Liver (tissue), 9 donors: ENCODE data around the gene TP53I13. TPM values are rescaled to one million over a fixed set of nuclear protein-coding genes. Genes with fewer than 3 reads are reported as not detected.

Experiments
- DNase-seq: peaks from one replicate; pipeline ENCODE4 v3.0.0-alpha.2; 2017; ENCODE audit warnings: low spot score
- H3K27ac ChIP-seq, 2 donors: one replicate each; pipeline ENCODE4 v1.7.0; 2013; ENCODE audit warnings: inconsistent platforms in 2 of 2, low read length in 2 of 2, control low read depth in 1 of 2, low read depth in 1 of 2, mild to moderate bottlenecking in 1 of 2
- H3K27me3 ChIP-seq, 4 donors: one replicate each; pipeline versions ENCODE4 v1.6.1 to v1.7.0; 2013; ENCODE audit warnings: low read length in 3 of 4, inconsistent platforms in 1 of 4, mild to moderate bottlenecking in 1 of 4, moderate library complexity in 1 of 4; ENCODE audit not compliant: control insufficient read depth in 4 of 4, insufficient read depth in 4 of 4
- H3K36me3 ChIP-seq, 4 donors: one replicate each; pipeline versions ENCODE4 v1.6.1 to v1.7.0; 2013; ENCODE audit warnings: low read length in 3 of 4, mild to moderate bottlenecking in 3 of 4, low read depth in 1 of 4, moderate library complexity in 1 of 4; ENCODE audit not compliant: control insufficient read depth in 4 of 4, insufficient read depth in 3 of 4
- H3K4me1 ChIP-seq, 4 donors: one replicate each; pipeline versions ENCODE4 v1.6.1 to v1.7.0; 2013; ENCODE audit warnings: low read length in 3 of 4, mild to moderate bottlenecking in 3 of 4, moderate library complexity in 1 of 4; ENCODE audit not compliant: control insufficient read depth in 4 of 4, insufficient read depth in 4 of 4
- H3K4me3 ChIP-seq, 3 donors: one replicate each; pipeline versions ENCODE4 v1.6.1 to v1.7.0; 2013; ENCODE audit warnings: low read length in 3 of 3, control low read depth in 1 of 3, low read depth in 1 of 3, mild to moderate bottlenecking in 1 of 3
- H3K9ac ChIP-seq, 2 donors: one replicate each; pipeline ENCODE4 v1.7.0; 2013; ENCODE audit warnings: low read length in 2 of 2, mild to moderate bottlenecking in 2 of 2, moderate library complexity in 2 of 2, control low read depth in 1 of 2, low read depth in 1 of 2
- H3K9me3 ChIP-seq, 4 donors: one replicate each; pipeline versions ENCODE4 v1.6.1 to v1.7.0; 2013; ENCODE audit warnings: low read length in 3 of 4; ENCODE audit not compliant: control insufficient read depth in 4 of 4
- EGR1 ChIP-seq, 2 donors: IDR thresholded peaks; 2 replicates each; pipeline ENCODE4 v1.6.1; 2016 to 2018; ENCODE audit warnings: antibody characterized with exemption in 2 of 2, low read depth in 2 of 2
- FOXA1 ChIP-seq: IDR thresholded peaks from 2 replicates; pipeline ENCODE4 v1.6.1; 2016; ENCODE audit warnings: antibody characterized with exemption
- FOXA2 ChIP-seq: IDR thresholded peaks from 2 replicates; pipeline ENCODE4 v1.6.1; 2016; ENCODE audit warnings: antibody characterized with exemption
- GABPA ChIP-seq, 2 donors: IDR thresholded peaks in 1 of 2; conservative IDR thresholded peaks in 1 of 2; 2 replicates each; pipeline ENCODE4 v1.6.1; 2016; ENCODE audit warnings: antibody characterized with exemption in 2 of 2, mild to moderate bottlenecking in 1 of 2, moderate library complexity in 1 of 2
- HNF4A ChIP-seq, 2 donors: conservative IDR thresholded peaks; 2 replicates each; pipeline ENCODE4 v1.6.1; 2016; ENCODE audit warnings: antibody characterized with exemption in 2 of 2, mild to moderate bottlenecking in 2 of 2
- HNF4G ChIP-seq: IDR thresholded peaks from 2 replicates; pipeline ENCODE4 v1.6.1; 2016; ENCODE audit warnings: antibody characterized with exemption
- JUND ChIP-seq, 2 donors: IDR thresholded peaks; 2 replicates each; pipeline ENCODE4 v1.6.1; 2016; ENCODE audit warnings: antibody characterized with exemption in 2 of 2
- NR2F2 ChIP-seq: IDR thresholded peaks from 2 replicates; pipeline ENCODE4 v1.6.1; 2016; ENCODE audit warnings: antibody characterized with exemption
- RAD21 ChIP-seq, 2 donors: IDR thresholded peaks; 2 replicates each; pipeline ENCODE4 v1.6.1; 2016; ENCODE audit warnings: antibody characterized with exemption in 2 of 2, mild to moderate bottlenecking in 2 of 2
- RXRA ChIP-seq, 2 donors: IDR thresholded peaks; 2 replicates each; pipeline ENCODE4 v1.6.1; 2017 to 2018; ENCODE audit warnings: antibody characterized with exemption in 2 of 2, mild to moderate bottlenecking in 1 of 2
- SP1 ChIP-seq: IDR thresholded peaks from 2 replicates; pipeline ENCODE4 v1.6.1; 2018; ENCODE audit warnings: antibody characterized with exemption, mild to moderate bottlenecking
- TAF1 ChIP-seq: conservative IDR thresholded peaks from 2 replicates; pipeline ENCODE4 v1.6.1; 2016; ENCODE audit warnings: antibody characterized with exemption, mild to moderate bottlenecking
- YY1 ChIP-seq: IDR thresholded peaks from 2 replicates; pipeline ENCODE4 v1.6.1; 2016; ENCODE audit warnings: antibody characterized with exemption, mild to moderate bottlenecking
- WGBS: extraction: QIAGEN DNeasy Blood & Tissue Kit; methylation state at CpG from one replicate; pipeline ENCODE4 v1.1.7; 2013; 5-methylcytosine and 5-hydroxymethylcytosine counted together
- polyA plus RNA-seq, 2 donors: library from polyadenylated mRNA; stranded (reverse) in 1 of 2; unstranded in 1 of 2; fragments of 200-250 nt in 1 of 2; fragments of >200 nt in 1 of 2; fragmentation: Nextera tagmentation in 1 of 2; extraction: Ambion mirVana in 1 of 2; gene quantifications; one replicate each; pipeline versions ENCODE4 v1.2.1 to v1.2.3, GENCODE V29; 2013 to 2015
- total RNA-seq, 2 donors: library from RNA; depleted of rRNA; stranded (reverse); fragments of >200 nt; gene quantifications; one replicate each; pipeline ENCODE4 v1.2.3, GENCODE V29; 2014
- TF ChIP-seq, protein P1 (sequence below): IDR thresholded peaks from 2 replicates; pipeline ENCODE4 v1.6.1; 2016; ENCODE audit warnings: antibody characterized with exemption
- TF ChIP-seq, protein P2 (sequence below): IDR thresholded peaks from 2 replicates; pipeline ENCODE4 v1.6.1; 2016; ENCODE audit warnings: antibody characterized with exemption, mild to moderate bottlenecking
- TF ChIP-seq, protein P3 (sequence below): fragments of 150-350 bp; IDR thresholded peaks from 2 replicates; pipeline ENCODE4 v1.5.1; 2017; ENCODE audit warnings: improper control_type of control experiment, low read depth, low read length; ENCODE audit not compliant: missing input control
- TF ChIP-seq, protein P4 (sequence below): IDR thresholded peaks from 2 replicates; pipeline ENCODE4 v1.6.1; 2016; ENCODE audit warnings: antibody characterized with exemption
- TF ChIP-seq, protein P5 (sequence below): IDR thresholded peaks from 2 replicates; pipeline ENCODE4 v1.6.1; 2016; ENCODE audit warnings: antibody characterized with exemption
- donor health status: healthy.
- donor health status: healthy.
- donor health status: healthy.
- donor health status: healthy.
- donor health status: healthy.

Gene TP53I13
- total and polyA plus RNA-seq, 4 donors: 12.2 to 42.6 (median 24.5) TPM

DNA sequence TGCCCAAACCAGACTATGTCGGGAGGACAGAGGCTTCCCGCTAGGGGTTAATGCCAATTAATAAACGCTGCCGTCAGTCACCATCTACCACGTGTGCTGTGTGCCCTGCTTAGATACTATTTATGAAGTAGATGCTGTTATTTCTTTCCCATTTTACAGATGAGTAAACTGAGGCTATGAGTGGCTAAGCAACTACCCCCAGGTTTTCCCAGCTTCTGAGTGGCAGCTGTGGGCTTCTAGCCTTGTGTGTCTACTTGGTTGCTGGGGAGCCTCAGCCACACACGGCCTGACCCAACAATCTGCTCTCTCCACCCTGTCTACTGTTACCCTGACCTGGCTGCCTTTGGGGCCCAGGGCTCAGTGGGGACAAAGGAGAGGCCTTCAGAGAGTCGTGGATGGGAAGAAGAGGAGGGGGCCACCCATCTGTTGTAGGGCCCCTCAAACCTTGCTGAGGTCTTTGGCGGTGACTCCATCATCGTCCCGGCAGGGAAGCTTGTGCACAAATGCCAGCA, 13.8 kb downstream of the TP53I13 start:
- H3K36me3 ChIP-seq: peaks cover 0 to 11% (median 3%) of the 10 kb centered on the region in 4 donors
- no peak overlapping the region for H3K9ac ChIP-seq
- DNase-seq: no peak
- no peaks in the 10 kb centered on the region for H3K9me3 ChIP-seq
- H3K4me1 ChIP-seq: peaks cover 0 to 5% (median 1%) of the 10 kb centered on the region in 4 donors
- no peak overlapping the region for H3K4me3 ChIP-seq
- no peaks in the 10 kb centered on the region for H3K27me3 ChIP-seq
- 95% methylated on average over 10 of the region's 10 CpGs for WGBS
- TF ChIP-seq TAF1 (no peak), EGR1 (IDR thresholded peaks at IDR 0.05; ENCODE audit: low read depth in 2 of 2) (no peak), YY1 (no peak), SP1 (no peak), FOXA1 (no peak), FOXA2 (no peak), JUND (IDR thresholded peaks at IDR 0.05) (no peak), HNF4G (no peak), HNF4A (conservative IDR thresholded peaks at IDR 0.05) (no peak), GABPA (IDR thresholded peaks at IDR 0.05 in 1 of 2, conservative IDR thresholded peaks at IDR 0.05 in 1 of 2) (no peak), NR2F2 (no peak)
- TF ChIP-seq, protein P1, sequence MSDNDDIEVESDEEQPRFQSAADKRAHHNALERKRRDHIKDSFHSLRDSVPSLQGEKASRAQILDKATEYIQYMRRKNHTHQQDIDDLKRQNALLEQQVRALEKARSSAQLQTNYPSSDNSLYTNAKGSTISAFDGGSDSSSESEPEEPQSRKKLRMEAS: no peak
- TF ChIP-seq, protein P2, sequence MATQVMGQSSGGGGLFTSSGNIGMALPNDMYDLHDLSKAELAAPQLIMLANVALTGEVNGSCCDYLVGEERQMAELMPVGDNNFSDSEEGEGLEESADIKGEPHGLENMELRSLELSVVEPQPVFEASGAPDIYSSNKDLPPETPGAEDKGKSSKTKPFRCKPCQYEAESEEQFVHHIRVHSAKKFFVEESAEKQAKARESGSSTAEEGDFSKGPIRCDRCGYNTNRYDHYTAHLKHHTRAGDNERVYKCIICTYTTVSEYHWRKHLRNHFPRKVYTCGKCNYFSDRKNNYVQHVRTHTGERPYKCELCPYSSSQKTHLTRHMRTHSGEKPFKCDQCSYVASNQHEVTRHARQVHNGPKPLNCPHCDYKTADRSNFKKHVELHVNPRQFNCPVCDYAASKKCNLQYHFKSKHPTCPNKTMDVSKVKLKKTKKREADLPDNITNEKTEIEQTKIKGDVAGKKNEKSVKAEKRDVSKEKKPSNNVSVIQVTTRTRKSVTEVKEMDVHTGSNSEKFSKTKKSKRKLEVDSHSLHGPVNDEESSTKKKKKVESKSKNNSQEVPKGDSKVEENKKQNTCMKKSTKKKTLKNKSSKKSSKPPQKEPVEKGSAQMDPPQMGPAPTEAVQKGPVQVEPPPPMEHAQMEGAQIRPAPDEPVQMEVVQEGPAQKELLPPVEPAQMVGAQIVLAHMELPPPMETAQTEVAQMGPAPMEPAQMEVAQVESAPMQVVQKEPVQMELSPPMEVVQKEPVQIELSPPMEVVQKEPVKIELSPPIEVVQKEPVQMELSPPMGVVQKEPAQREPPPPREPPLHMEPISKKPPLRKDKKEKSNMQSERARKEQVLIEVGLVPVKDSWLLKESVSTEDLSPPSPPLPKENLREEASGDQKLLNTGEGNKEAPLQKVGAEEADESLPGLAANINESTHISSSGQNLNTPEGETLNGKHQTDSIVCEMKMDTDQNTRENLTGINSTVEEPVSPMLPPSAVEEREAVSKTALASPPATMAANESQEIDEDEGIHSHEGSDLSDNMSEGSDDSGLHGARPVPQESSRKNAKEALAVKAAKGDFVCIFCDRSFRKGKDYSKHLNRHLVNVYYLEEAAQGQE: no peak
- H3K27ac ChIP-seq: no peak overlapping the region

DNA sequence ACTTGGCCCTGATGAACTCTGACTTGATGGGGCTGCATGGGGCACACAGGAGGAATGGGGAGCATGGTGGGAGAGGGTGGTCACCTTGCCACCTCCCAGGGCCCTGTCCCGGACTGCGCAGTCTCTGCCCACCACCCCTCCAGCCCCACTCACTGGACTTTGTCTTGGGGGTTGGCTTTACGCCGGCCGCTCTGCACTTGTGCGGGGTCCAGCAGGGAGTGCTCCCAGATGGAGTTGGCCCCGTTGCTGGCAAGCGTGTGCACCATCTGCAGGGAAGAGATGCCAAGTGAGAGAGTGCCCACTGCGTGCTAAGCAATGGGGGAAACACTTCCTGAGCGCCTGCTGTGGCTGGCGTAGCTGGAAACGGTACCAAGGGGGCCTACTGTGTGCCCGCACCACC, 14.3 kb downstream of the TP53I13 start:
- WGBS: 93% methylated on average over 13 of the region's 13 CpGs
- TF ChIP-seq FOXA2 (no peak), GABPA (IDR thresholded peaks at IDR 0.05 in 1 of 2, conservative IDR thresholded peaks at IDR 0.05 in 1 of 2) (no peak), EGR1 (IDR thresholded peaks at IDR 0.05; ENCODE audit: low read depth in 2 of 2) (no peak), HNF4G (no peak), YY1 (no peak), FOXA1 (no peak), SP1 (no peak), RAD21 (IDR thresholded peaks at IDR 0.05) (no peak), NR2F2 (no peak), RXRA (IDR thresholded peaks at IDR 0.05) (no peak), TAF1 (no peak), HNF4A (conservative IDR thresholded peaks at IDR 0.05) (no peak)
- TF ChIP-seq, protein P3, sequence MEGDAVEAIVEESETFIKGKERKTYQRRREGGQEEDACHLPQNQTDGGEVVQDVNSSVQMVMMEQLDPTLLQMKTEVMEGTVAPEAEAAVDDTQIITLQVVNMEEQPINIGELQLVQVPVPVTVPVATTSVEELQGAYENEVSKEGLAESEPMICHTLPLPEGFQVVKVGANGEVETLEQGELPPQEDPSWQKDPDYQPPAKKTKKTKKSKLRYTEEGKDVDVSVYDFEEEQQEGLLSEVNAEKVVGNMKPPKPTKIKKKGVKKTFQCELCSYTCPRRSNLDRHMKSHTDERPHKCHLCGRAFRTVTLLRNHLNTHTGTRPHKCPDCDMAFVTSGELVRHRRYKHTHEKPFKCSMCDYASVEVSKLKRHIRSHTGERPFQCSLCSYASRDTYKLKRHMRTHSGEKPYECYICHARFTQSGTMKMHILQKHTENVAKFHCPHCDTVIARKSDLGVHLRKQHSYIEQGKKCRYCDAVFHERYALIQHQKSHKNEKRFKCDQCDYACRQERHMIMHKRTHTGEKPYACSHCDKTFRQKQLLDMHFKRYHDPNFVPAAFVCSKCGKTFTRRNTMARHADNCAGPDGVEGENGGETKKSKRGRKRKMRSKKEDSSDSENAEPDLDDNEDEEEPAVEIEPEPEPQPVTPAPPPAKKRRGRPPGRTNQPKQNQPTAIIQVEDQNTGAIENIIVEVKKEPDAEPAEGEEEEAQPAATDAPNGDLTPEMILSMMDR: no peak
- TF ChIP-seq, protein P1: no peak
- TF ChIP-seq, protein P4, sequence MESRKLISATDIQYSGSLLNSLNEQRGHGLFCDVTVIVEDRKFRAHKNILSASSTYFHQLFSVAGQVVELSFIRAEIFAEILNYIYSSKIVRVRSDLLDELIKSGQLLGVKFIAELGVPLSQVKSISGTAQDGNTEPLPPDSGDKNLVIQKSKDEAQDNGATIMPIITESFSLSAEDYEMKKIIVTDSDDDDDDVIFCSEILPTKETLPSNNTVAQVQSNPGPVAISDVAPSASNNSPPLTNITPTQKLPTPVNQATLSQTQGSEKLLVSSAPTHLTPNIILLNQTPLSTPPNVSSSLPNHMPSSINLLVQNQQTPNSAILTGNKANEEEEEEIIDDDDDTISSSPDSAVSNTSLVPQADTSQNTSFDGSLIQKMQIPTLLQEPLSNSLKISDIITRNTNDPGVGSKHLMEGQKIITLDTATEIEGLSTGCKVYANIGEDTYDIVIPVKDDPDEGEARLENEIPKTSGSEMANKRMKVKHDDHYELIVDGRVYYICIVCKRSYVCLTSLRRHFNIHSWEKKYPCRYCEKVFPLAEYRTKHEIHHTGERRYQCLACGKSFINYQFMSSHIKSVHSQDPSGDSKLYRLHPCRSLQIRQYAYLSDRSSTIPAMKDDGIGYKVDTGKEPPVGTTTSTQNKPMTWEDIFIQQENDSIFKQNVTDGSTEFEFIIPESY: no peak
- TF ChIP-seq, protein P2: no peak
- TF ChIP-seq, protein P5, sequence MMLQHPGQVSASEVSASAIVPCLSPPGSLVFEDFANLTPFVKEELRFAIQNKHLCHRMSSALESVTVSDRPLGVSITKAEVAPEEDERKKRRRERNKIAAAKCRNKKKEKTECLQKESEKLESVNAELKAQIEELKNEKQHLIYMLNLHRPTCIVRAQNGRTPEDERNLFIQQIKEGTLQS: no peak
- H3K27me3 ChIP-seq: no peaks in the 10 kb centered on the region
- no peak overlapping the region for H3K27ac ChIP-seq
- H3K4me3 ChIP-seq: no peak overlapping the region
- no peaks in the 10 kb centered on the region for H3K9me3 ChIP-seq
- peaks cover 0 to 9% (median 3%) of the 10 kb centered on the region in 4 donors for H3K36me3 ChIP-seq
- H3K4me1 ChIP-seq: peaks cover 0 to 7% (median 4%) of the 10 kb centered on the region in 4 donors
- no peak for DNase-seq
- H3K9ac ChIP-seq: no peak overlapping the region
